ENCODE measurements around the gene CASP3.
A peak's percentile ranks its signal among the peaks of the same experiment; 100 is the strongest.
"Not testable (repeated sequence)": the region's sequence is repeated elsewhere in the genome, so short reads cannot be mapped to it uniquely, and the experiment has no call there.

The CASP3 gene

GRCh38 chr4:184666670-184667069, 17.4 kb upstream of the CASP3 start:
- no peak for DNase-seq (ENCODE audit: insufficient read length, low spot score)
- TF ChIP-seq PAX5 (IDR thresholded peaks at IDR 0.05; ENCODE audit: insufficient read depth, low read length, severe bottlenecking), result no peak
- TF ChIP-seq POLR2AphosphoS5 (IDR thresholded peaks at IDR 0.05; ENCODE audit: low read depth, low read length), result no peak
- TF ChIP-seq POLR2A (IDR thresholded peaks at IDR 0.05; ENCODE audit: low read depth, low read length), result no peak
- TF ChIP-seq TAF1 (IDR thresholded peaks at IDR 0.05; ENCODE audit: low read depth, low read length), result no peak
- no peak for TF ChIP-seq SPI1 (IDR thresholded peaks at IDR 0.05; ENCODE audit: low read depth, low read length)
- no peak for TF ChIP-seq POU2F2 (IDR thresholded peaks at IDR 0.05; ENCODE audit: low read depth, low read length)
- FAIRE-seq, result no peak

- TF ChIP-seq SPI1 (IDR thresholded peaks at IDR 0.05; ENCODE audit: low read depth, low read length) (no peak), POU2F2 (IDR thresholded peaks at IDR 0.05; ENCODE audit: low read depth, low read length) (no peak), TAF1 (IDR thresholded peaks at IDR 0.05; ENCODE audit: low read depth, low read length) (no peak), POLR2AphosphoS5 (IDR thresholded peaks at IDR 0.05; ENCODE audit: low read depth, low read length) (no peak), PAX5 (IDR thresholded peaks at IDR 0.05; ENCODE audit: insufficient read depth, low read length, severe bottlenecking) (no peak), POLR2A (IDR thresholded peaks at IDR 0.05; ENCODE audit: low read depth, low read length) (no peak)
- FAIRE-seq (peak; percentile 55), DNase-seq (ENCODE audit: insufficient read length, low spot score) (no peak)
Measured at GRCh38 chr4:184664445-184665210, 15.4 kb upstream of the CASP3 start.

- DNase-seq (ENCODE audit: insufficient read length, low spot score) (no peak), FAIRE-seq (no peak)
- no peak for TF ChIP-seq PAX5 (IDR thresholded peaks at IDR 0.05; ENCODE audit: insufficient read depth, low read length, severe bottlenecking)
- no peak for TF ChIP-seq POLR2A (IDR thresholded peaks at IDR 0.05; ENCODE audit: low read depth, low read length)
Measured at GRCh38 chr4:184662236-184662635, 13.0 kb upstream of the CASP3 start.

GRCh38 chr4:184660978-184661377, 11.7 kb upstream of the CASP3 start:
- FAIRE-seq, result no peak

GRCh38 chr4:184657820-184658219, 8.6 kb upstream of the CASP3 start:
- not testable (repeated sequence) for DNase-seq (ENCODE audit: insufficient read length, low spot score); FAIRE-seq

More at GRCh38 chr4:184660978-184661377, 11.7 kb upstream of the CASP3 start:
- TF ChIP-seq POLR2A (IDR thresholded peaks at IDR 0.05; ENCODE audit: low read depth, low read length) (no peak), TAF1 (IDR thresholded peaks at IDR 0.05; ENCODE audit: low read depth, low read length) (no peak), POLR2AphosphoS5 (IDR thresholded peaks at IDR 0.05; ENCODE audit: low read depth, low read length) (no peak), POU2F2 (IDR thresholded peaks at IDR 0.05; ENCODE audit: low read depth, low read length) (no peak), PAX5 (IDR thresholded peaks at IDR 0.05; ENCODE audit: insufficient read depth, low read length, severe bottlenecking) (no peak), SPI1 (IDR thresholded peaks at IDR 0.05; ENCODE audit: low read depth, low read length) (no peak)
- DNase-seq (ENCODE audit: insufficient read length, low spot score), result no peak

- no peak for FAIRE-seq
- TF ChIP-seq TAF1 (IDR thresholded peaks at IDR 0.05; ENCODE audit: low read depth, low read length) (no peak), SPI1 (IDR thresholded peaks at IDR 0.05; ENCODE audit: low read depth, low read length) (no peak; the same call in 1 of the 2 replicates), POLR2AphosphoS5 (IDR thresholded peaks at IDR 0.05; ENCODE audit: low read depth, low read length) (no peak), POLR2A (IDR thresholded peaks at IDR 0.05; ENCODE audit: low read depth, low read length) (no peak), POU2F2 (IDR thresholded peaks at IDR 0.05; ENCODE audit: low read depth, low read length) (no peak), PAX5 (IDR thresholded peaks at IDR 0.05; ENCODE audit: insufficient read depth, low read length, severe bottlenecking) (no peak)
- no peak for DNase-seq (ENCODE audit: insufficient read length, low spot score)
Measured at GRCh38 chr4:184657144-184657543, 7.9 kb upstream of the CASP3 start.

- DNase-seq (ENCODE audit: insufficient read length, low spot score), result no peak
Measured at GRCh38 chr4:184655889-184656869, 6.9 kb upstream of the CASP3 start.

GRCh38 chr4:184653650-184654049, 4.4 kb upstream of the CASP3 start:
- no peak for DNase-seq (ENCODE audit: insufficient read length, low spot score)
- FAIRE-seq, result no peak
- TF ChIP-seq POU2F2 (IDR thresholded peaks at IDR 0.05; ENCODE audit: low read depth, low read length) (no peak), PAX5 (IDR thresholded peaks at IDR 0.05; ENCODE audit: insufficient read depth, low read length, severe bottlenecking) (no peak), POLR2AphosphoS5 (IDR thresholded peaks at IDR 0.05; ENCODE audit: low read depth, low read length) (no peak), POLR2A (IDR thresholded peaks at IDR 0.05; ENCODE audit: low read depth, low read length) (no peak), TAF1 (IDR thresholded peaks at IDR 0.05; ENCODE audit: low read depth, low read length) (no peak), SPI1 (IDR thresholded peaks at IDR 0.05; ENCODE audit: low read depth, low read length) (no peak)

More at GRCh38 chr4:184655889-184656869, 6.9 kb upstream of the CASP3 start:
- peak; percentile 52 for FAIRE-seq
- TF ChIP-seq PAX5 (IDR thresholded peaks at IDR 0.05; ENCODE audit: insufficient read depth, low read length, severe bottlenecking) (no peak), POU2F2 (IDR thresholded peaks at IDR 0.05; ENCODE audit: low read depth, low read length) (no peak), TAF1 (IDR thresholded peaks at IDR 0.05; ENCODE audit: low read depth, low read length) (no peak), POLR2AphosphoS5 (IDR thresholded peaks at IDR 0.05; ENCODE audit: low read depth, low read length) (no peak), SPI1 (IDR thresholded peaks at IDR 0.05; ENCODE audit: low read depth, low read length) (no peak), POLR2A (IDR thresholded peaks at IDR 0.05; ENCODE audit: low read depth, low read length) (no peak)

- not testable (repeated sequence) for FAIRE-seq; DNase-seq (ENCODE audit: insufficient read length, low spot score)
Measured at GRCh38 chr4:184652681-184653080, 3.4 kb upstream of the CASP3 start.

- FAIRE-seq (no peak), DNase-seq (ENCODE audit: insufficient read length, low spot score) (no peak)
- no peak for TF ChIP-seq POU2F2 (IDR thresholded peaks at IDR 0.05; ENCODE audit: low read depth, low read length)
- TF ChIP-seq TAF1 (IDR thresholded peaks at IDR 0.05; ENCODE audit: low read depth, low read length), result no peak
- TF ChIP-seq PAX5 (IDR thresholded peaks at IDR 0.05; ENCODE audit: insufficient read depth, low read length, severe bottlenecking), result no peak
- TF ChIP-seq POLR2AphosphoS5 (IDR thresholded peaks at IDR 0.05; ENCODE audit: low read depth, low read length), result no peak
- no peak for TF ChIP-seq SPI1 (IDR thresholded peaks at IDR 0.05; ENCODE audit: low read depth, low read length)
- no peak for TF ChIP-seq POLR2A (IDR thresholded peaks at IDR 0.05; ENCODE audit: low read depth, low read length)
Measured at GRCh38 chr4:184651899-184652298, 2.7 kb upstream of the CASP3 start.

Data from GM12891 (cell line).